Activated CD4-positive, alpha-beta T cell treated with anti-CD3 and anti-CD28 coated beads, Interleukin-2, amount 10 ng/mL, durations not matched to agents 7 days and 5 days (primary cell): ENCODE results near the gene AGBL4. TPM values are rescaled to one million over a fixed set of nuclear protein-coding genes. Genes with fewer than 3 reads are reported as not detected.
"Not testable (repeated sequence)": the region's sequence is repeated elsewhere in the genome, so short reads cannot be mapped to it uniquely, and the experiment has no call there.

ENCODE experiments used
- CTCF ChIA-PET: fragments of 350-600 bp; sonication (Branson Sonifier 250); formaldehyde crosslinking; loops from one replicate; lab custom pipeline; 2021; ENCODE audit warnings: antibody characterized with exemption; lab: Charles Lee
- POLR2A ChIA-PET: fragments of 350-600 bp; sonication (Branson Sonifier 250); formaldehyde crosslinking; loops from one replicate; lab custom pipeline; 2021; ENCODE audit warnings: antibody characterized with exemption; lab: Charles Lee
- DNase-seq: peaks from one replicate; pipeline ENCODE4 v3.0.0-alpha.2; 2020
- H3K27ac Mint-ChIP-seq: one replicate; pipeline ENCODE4 v1.8.0; 2021; ENCODE audit warnings: mild to moderate bottlenecking, moderate library complexity, mixed read lengths
- H3K27me3 Mint-ChIP-seq: one replicate; pipeline ENCODE4 v1.8.0; 2021; ENCODE audit warnings: mixed read lengths
- H3K36me3 Mint-ChIP-seq: one replicate; pipeline ENCODE4 v1.8.0; 2021; ENCODE audit warnings: low read depth, mixed read lengths
- H3K4me1 Mint-ChIP-seq: one replicate; pipeline ENCODE4 v1.8.0; 2021; ENCODE audit warnings: mixed read lengths
- H3K4me3 Mint-ChIP-seq: one replicate; pipeline ENCODE4 v1.8.0; 2021; ENCODE audit warnings: mild to moderate bottlenecking, moderate library complexity, mixed read lengths
- H3K9me3 Mint-ChIP-seq: one replicate; pipeline ENCODE4 v1.8.0; 2021; ENCODE audit warnings: mixed read lengths
- total RNA-seq, 2 experiments: library from RNA; stranded (reverse); gene quantifications; one replicate each; pipeline ENCODE4 v1.2.3, GENCODE V29; 2021

AGBL4 gene
- total RNA-seq, 2 experiments from 2014 or later, result not detected

GRCh38 chr1:48530727-48531351, 1492.9 kb downstream of the AGBL4 start:
- peak; percentile 59 for DNase-seq
- Mint-ChIP-seq H3K9me3 (no peaks in the 10 kb centered on the region), H3K4me1 (no peaks in the 10 kb centered on the region), H3K27me3 (peaks cover 4% of the 10 kb centered on the region), H3K4me3 (no peak overlapping the region), H3K27ac (no peak overlapping the region), H3K36me3 (no peaks in the 10 kb centered on the region)
- ChIA-PET POLR2A (interaction anchor here (0.6 kb wide), 1 partner anchor 16 kb away, joined by 3 read pairs; no protein-coding TSS in a partner anchor), CTCF (no interaction called here)

GRCh38 chr1:48527051-48527450, 1496.7 kb downstream of the AGBL4 start:
- peaks cover 5% of the 10 kb centered on the region for H3K27me3 Mint-ChIP-seq
- ChIA-PET CTCF (no interaction called here), POLR2A (no interaction called here)
- no peak for DNase-seq
- H3K4me1 Mint-ChIP-seq, result no peaks in the 10 kb centered on the region
- no peak overlapping the region for H3K27ac Mint-ChIP-seq
- H3K9me3 Mint-ChIP-seq, result no peaks in the 10 kb centered on the region
- H3K4me3 Mint-ChIP-seq, result no peak overlapping the region
- no peaks in the 10 kb centered on the region for H3K36me3 Mint-ChIP-seq

DNA sequence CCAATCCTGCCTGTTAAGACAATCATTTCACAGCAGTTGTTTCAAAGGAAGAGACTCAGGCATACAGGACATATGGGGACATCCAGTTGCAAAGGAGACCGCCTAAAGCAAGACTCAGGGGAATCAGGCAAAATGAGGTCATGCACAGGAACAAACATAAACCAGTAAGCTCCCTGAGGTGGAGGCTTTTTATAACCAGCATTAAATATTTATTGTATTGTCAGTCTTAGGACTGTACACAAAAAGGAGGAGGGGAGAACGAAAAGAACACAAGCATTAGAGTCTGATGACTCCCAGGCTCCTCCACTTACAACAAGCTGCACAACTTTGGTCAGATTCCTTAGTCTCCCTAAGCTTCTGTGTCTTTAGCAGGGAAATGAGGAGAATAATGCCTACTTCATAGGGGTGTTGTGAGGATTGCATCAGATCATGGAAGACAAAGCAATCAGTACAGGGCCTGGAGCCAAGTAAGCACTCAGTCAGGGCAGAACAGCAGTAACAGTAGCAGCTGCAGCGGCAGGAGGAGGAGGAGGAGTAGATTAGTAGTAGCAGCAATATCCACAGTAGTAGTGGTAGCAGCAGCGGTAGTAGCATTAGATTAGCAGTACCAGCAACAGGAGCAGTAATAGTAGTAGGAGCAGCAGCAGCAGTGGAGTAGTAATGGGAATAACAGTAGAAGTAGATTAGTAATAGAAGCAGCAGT, 1497.6 kb downstream of the AGBL4 start:
- Mint-ChIP-seq H3K36me3 (no peaks in the 10 kb centered on the region), H3K9me3 (no peaks in the 10 kb centered on the region), H3K4me3 (no peak overlapping the region), H3K27me3 (peaks cover 5% of the 10 kb centered on the region), H3K27ac (no peak overlapping the region), H3K4me1 (no peaks in the 10 kb centered on the region)
- ChIA-PET POLR2A (no interaction called here), CTCF (interaction anchor here (0.7 kb wide), 1 partner anchor 15 kb away, joined by 3 read pairs; no protein-coding TSS in a partner anchor)
- DNase-seq, result no peak

DNA sequence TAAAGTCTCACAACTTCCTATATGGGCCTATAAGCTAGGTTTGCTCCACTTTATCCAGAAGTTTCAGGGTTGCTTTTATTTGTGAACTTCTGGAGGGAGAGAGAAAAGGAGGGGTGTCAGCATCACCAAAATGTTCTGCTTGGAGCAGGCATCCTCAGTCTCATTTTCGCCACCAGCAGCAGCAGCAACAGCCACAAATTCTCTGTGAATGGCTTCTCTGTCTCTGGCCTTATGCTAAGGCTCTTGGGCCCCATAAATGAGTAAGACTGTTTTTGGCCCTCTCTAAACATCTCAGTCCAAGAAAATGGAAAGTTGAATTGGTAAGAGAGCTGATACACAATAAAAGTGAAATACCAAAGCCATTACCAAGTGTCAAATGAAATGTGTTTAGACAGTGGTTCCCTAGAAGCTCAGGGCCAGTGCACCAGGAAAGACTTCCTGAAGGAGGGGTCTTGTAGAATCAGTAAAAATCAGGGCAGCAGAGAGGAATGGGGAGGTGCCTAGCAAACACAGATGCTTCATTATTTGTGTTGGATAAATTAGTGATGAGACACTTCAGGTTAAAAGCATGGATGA, 1498.8 kb downstream of the AGBL4 start:
- Mint-ChIP-seq H3K4me1 (no peaks in the 10 kb centered on the region), H3K27me3 (peaks cover 5% of the 10 kb centered on the region), H3K9me3 (no peaks in the 10 kb centered on the region), H3K36me3 (no peaks in the 10 kb centered on the region), H3K27ac (no peak overlapping the region), H3K4me3 (no peak overlapping the region)
- CTCF ChIA-PET, result no interaction called here
- DNase-seq, result no peak
- POLR2A ChIA-PET, result no interaction called here

DNA sequence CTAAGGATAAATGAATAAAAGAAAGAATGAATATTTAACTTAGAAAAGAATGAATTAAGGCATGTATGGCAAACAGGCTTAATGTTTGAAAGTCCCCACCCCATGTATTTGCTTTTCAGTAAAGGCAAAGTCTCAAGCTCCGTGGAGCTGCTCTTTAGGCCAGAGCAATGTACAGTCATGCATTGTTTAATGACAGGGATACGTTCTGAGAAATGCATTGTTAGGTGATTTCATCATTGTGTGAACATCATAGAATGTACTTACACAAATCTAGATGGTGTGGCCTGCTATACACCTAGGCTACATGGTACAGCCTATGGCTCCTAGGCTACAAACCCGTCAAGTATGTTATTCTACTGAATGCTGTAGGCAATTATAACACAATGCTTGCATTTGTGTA, 1500.2 kb downstream of the AGBL4 start:
- H3K27me3 Mint-ChIP-seq, result peaks cover 5% of the 10 kb centered on the region

DNA sequence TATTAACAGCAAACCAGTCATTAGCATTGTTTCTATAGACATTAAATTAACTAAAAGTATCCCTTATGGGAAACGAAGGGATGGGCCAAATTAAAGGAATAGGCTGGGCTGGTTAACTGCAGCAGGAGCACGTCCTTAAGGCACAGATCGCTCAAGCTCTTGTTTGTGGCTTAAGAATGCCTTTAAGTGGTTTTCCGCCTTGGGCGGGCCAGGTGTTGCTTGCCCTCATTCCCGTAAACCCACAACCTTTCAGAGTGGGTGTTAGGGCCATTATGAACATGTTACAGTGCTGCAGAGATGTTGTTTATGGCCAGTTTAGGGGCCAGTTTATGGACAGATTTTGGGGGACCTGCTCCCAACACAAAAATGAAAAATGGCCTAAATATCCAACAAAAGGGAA, 1503.9 kb downstream of the AGBL4 start:
- H3K36me3 Mint-ChIP-seq, H3K4me3 Mint-ChIP-seq, H3K9me3 Mint-ChIP-seq, H3K27me3 Mint-ChIP-seq, H3K4me1 Mint-ChIP-seq, POLR2A ChIA-PET, DNase-seq, H3K27ac Mint-ChIP-seq: not testable (repeated sequence)
- CTCF ChIA-PET, result interaction anchor here (1.4 kb wide), 1 partner anchor 21 kb away, joined by 3 read pairs; no protein-coding TSS in a partner anchor

More for the DNA sequence above, 1500.2 kb downstream of the AGBL4 start:
- ChIA-PET POLR2A (no interaction called here), CTCF (no interaction called here)
- Mint-ChIP-seq H3K4me3 (no peak overlapping the region), H3K36me3 (no peaks in the 10 kb centered on the region), H3K4me1 (no peaks in the 10 kb centered on the region), H3K9me3 (no peaks in the 10 kb centered on the region), H3K27ac (no peak overlapping the region)
- no peak for DNase-seq

DNA sequence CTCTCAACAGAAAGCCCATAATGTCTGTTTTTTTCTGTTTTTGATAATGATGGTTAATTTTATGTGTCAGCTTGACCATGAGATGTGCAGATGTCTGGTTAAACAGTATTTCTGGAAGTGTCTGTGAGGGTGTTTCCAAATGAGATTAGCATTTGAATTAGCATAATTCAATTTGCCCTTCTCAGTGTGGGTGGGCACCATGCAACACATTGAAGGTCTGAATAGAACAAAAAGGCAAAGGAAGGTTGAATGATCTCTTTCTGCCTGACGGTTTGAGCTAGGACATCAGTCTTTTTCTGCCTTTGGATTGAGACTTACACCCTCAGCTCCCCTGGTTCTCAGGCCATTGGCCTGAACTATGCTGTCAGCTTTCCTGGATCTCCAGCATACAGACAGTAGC, 1516.9 kb downstream of the AGBL4 start:
- H3K27ac Mint-ChIP-seq, result no peak overlapping the region
- H3K4me3 Mint-ChIP-seq, result no peak overlapping the region
- H3K27me3 Mint-ChIP-seq, result peaks cover 7% of the 10 kb centered on the region
- CTCF ChIA-PET, result no interaction called here
- POLR2A ChIA-PET, result no interaction called here
- H3K4me1 Mint-ChIP-seq, result no peaks in the 10 kb centered on the region
- no peaks in the 10 kb centered on the region for H3K36me3 Mint-ChIP-seq
- H3K9me3 Mint-ChIP-seq, result no peaks in the 10 kb centered on the region
- no peak for DNase-seq

GRCh38 chr1:48500541-48501450, 1523.0 kb downstream of the AGBL4 start:
- Mint-ChIP-seq H3K4me1 (peaks cover 5% of the 10 kb centered on the region), H3K36me3 (no peaks in the 10 kb centered on the region), H3K27ac (no peak overlapping the region), H3K27me3 (no peaks in the 10 kb centered on the region), H3K9me3 (no peaks in the 10 kb centered on the region), H3K4me3 (no peak overlapping the region)
- POLR2A ChIA-PET, result no interaction called here
- no peak for DNase-seq
- CTCF ChIA-PET, result interaction anchor here (1.4 kb wide), 1 partner anchor 12 kb away, joined by 3 read pairs; no protein-coding TSS in a partner anchor

DNA sequence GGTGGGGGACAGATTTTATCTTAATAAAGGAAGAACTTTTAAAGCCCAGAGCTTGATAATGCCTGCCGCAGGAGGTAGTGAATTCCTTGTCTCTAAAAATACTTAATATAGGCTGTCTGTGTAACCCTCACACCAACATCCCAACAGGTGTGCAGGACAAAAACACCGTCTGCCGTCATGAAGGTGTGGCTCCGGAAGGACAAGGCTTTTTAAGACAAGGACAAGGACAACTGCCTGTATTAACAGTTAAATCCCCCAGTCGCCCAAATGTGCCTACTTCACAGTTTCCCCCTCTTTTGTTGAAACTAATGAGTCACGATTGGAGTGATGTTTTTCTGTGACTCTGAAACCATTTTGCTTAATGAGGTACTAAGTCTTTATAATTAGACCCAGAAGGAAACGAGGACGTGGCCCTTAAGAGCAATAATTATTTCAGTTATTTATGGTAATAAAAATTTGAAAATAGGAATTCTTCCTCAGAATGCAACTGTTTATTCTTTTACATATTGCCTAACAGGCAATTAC, 1524.5 kb downstream of the AGBL4 start:
- no peaks in the 10 kb centered on the region for H3K9me3 Mint-ChIP-seq
- ChIA-PET POLR2A (no interaction called here), CTCF (interaction anchor here (1.4 kb wide), 1 partner anchor 11 kb away, joined by 3 read pairs; no protein-coding TSS in a partner anchor)
- H3K4me1 Mint-ChIP-seq, result peaks cover 5% of the 10 kb centered on the region
- no peaks in the 10 kb centered on the region for H3K27me3 Mint-ChIP-seq
- H3K36me3 Mint-ChIP-seq, result no peaks in the 10 kb centered on the region
- H3K4me3 Mint-ChIP-seq, result no peak overlapping the region
- H3K27ac Mint-ChIP-seq, result no peak overlapping the region
- no peak for DNase-seq

- Mint-ChIP-seq H3K36me3 (no peaks in the 10 kb centered on the region), H3K27me3 (no peaks in the 10 kb centered on the region), H3K4me3 (no peak overlapping the region), H3K27ac (no peak overlapping the region), H3K9me3 (no peaks in the 10 kb centered on the region), H3K4me1 (peaks cover 5% of the 10 kb centered on the region)
- CTCF ChIA-PET, result interaction anchor here (0.6 kb wide), 1 partner anchor 26 kb away, joined by 3 read pairs; the partner anchor contains the start of gene SPATA6
- POLR2A ChIA-PET, result no interaction called here
- DNase-seq, result peak; percentile 73
Observed at GRCh38 chr1:48498096-48498791, 1525.5 kb downstream of the AGBL4 start.

- POLR2A ChIA-PET, result no interaction called here
- Mint-ChIP-seq H3K36me3 (no peaks in the 10 kb centered on the region), H3K27ac (no peak overlapping the region), H3K4me1 (peaks cover 5% of the 10 kb centered on the region), H3K9me3 (no peaks in the 10 kb centered on the region), H3K27me3 (no peaks in the 10 kb centered on the region), H3K4me3 (no peak overlapping the region)
- DNase-seq, result no peak
- CTCF ChIA-PET, result no interaction called here
Observed at GRCh38 chr1:48495911-48496310, 1527.8 kb downstream of the AGBL4 start.

- no peak for DNase-seq
- Mint-ChIP-seq H3K9me3 (no peaks in the 10 kb centered on the region), H3K27me3 (no peaks in the 10 kb centered on the region), H3K4me3 (no peak overlapping the region), H3K27ac (no peak overlapping the region), H3K4me1 (peaks cover 5% of the 10 kb centered on the region), H3K36me3 (no peaks in the 10 kb centered on the region)
- CTCF ChIA-PET, result no interaction called here
- POLR2A ChIA-PET, result no interaction called here
Observed at GRCh38 chr1:48495166-48495565, 1528.6 kb downstream of the AGBL4 start.
